GM23248 (cell line): ENCODE results near the gene SYT1. TPM values are rescaled to one million over a fixed set of nuclear protein-coding genes. Genes with fewer than 3 reads are reported as not detected.
A peak's percentile ranks its signal among the peaks of the same experiment; 100 is the strongest.

Experiments used
- DNase-seq: peaks from one replicate; pipeline ENCODE4 v3.0.0-alpha.2; 2015
- H2AFZ ChIP-seq: fragments of 200-600 bp; sonication (generic); 2 replicates; pipeline ENCODE4 v1.6.1; 2016; ENCODE audit warnings: antibody characterized with exemption
- H3F3A ChIP-seq: fragments of 200-600 bp; sonication (generic); 2 replicates; pipeline ENCODE4 v1.6.1; 2016; ENCODE audit warnings: mild to moderate bottlenecking, antibody characterized with exemption, mixed run types; ENCODE audit not compliant: insufficient read depth
- H3K27ac ChIP-seq: fragments of 200-600 bp; sonication (generic); 2 replicates; pipeline ENCODE4 v1.5.1; 2016; ENCODE audit warnings: mild to moderate bottlenecking
- H3K27me3 ChIP-seq: fragments of 200-600 bp; sonication (generic); replicated peaks from 2 replicates; pipeline ENCODE4 v1.6.1; 2016; ENCODE audit warnings: mild to moderate bottlenecking; ENCODE audit not compliant: insufficient read depth
- H3K36me3 ChIP-seq: fragments of 200-600 bp; sonication (generic); 2 replicates; pipeline ENCODE4 v1.6.1; 2016; ENCODE audit warnings: low read depth, mild to moderate bottlenecking
- H3K4me1 ChIP-seq: fragments of 200-600 bp; sonication (generic); 2 replicates; pipeline ENCODE4 v1.6.1; 2016; ENCODE audit warnings: mild to moderate bottlenecking; ENCODE audit not compliant: insufficient read depth
- H3K4me2 ChIP-seq: fragments of 200-600 bp; sonication (generic); one replicate; pipeline ENCODE4 v1.6.1; 2016; ENCODE audit warnings: mild to moderate bottlenecking; ENCODE audit not compliant: unreplicated experiment
- H3K4me3 ChIP-seq: fragments of 200-600 bp; sonication (generic); 2 replicates; pipeline ENCODE4 v1.5.1; 2016; ENCODE audit warnings: mild to moderate bottlenecking
- H3K79me2 ChIP-seq: fragments of 200-600 bp; sonication (generic); 2 replicates; pipeline ENCODE4 v1.6.1; 2016; ENCODE audit warnings: mild to moderate bottlenecking; ENCODE audit not compliant: insufficient read depth
- H3K9ac ChIP-seq: fragments of 200-600 bp; sonication (generic); 2 replicates; pipeline ENCODE4 v1.6.1; 2016; ENCODE audit warnings: mild to moderate bottlenecking
- H3K9me2 ChIP-seq: fragments of 200-600 bp; sonication (generic); 2 replicates; pipeline ENCODE4 v1.6.1; 2016; ENCODE audit warnings: mixed run types, mild to moderate bottlenecking, moderate library complexity; ENCODE audit not compliant: insufficient read depth
- H3K9me3 ChIP-seq: fragments of 200-600 bp; sonication (generic); one replicate; pipeline ENCODE4 v1.6.1; 2017; ENCODE audit warnings: low read depth
- H4K20me1 ChIP-seq: fragments of 200-600 bp; sonication (generic); 2 replicates; pipeline ENCODE4 v1.6.0; 2016; ENCODE audit not compliant: insufficient read depth
- EZH2 ChIP-seq: fragments of 200-600 bp; sonication (generic); IDR thresholded peaks from 2 replicates; pipeline ENCODE4 v1.6.1; 2018; ENCODE audit warnings: antibody characterized with exemption, mild to moderate bottlenecking; ENCODE audit not compliant: insufficient read depth, poor library complexity, severe bottlenecking
- EZH2phosphoT487 ChIP-seq: fragments of 200-600 bp; sonication (generic); IDR thresholded peaks from 2 replicates; pipeline ENCODE4 v1.6.1; 2018; ENCODE audit warnings: antibody characterized with exemption, moderate library complexity, mild to moderate bottlenecking, low read depth; ENCODE audit not compliant: insufficient read depth
- WGBS, 2 experiments: methylation state at CpG; one replicate each; pipeline ENCODE4 v1.1.6; 2015 to 2017; ENCODE audit warnings: low lambda C conversion rate in 2 of 2, low coverage in 1 of 2; ENCODE audit errors: missing lambda C conversion rate in 2 of 2; 5-methylcytosine and 5-hydroxymethylcytosine counted together
- in situ Hi-C: fragments of 300-500 bp; cut with MboI; formaldehyde crosslinking; loops from 2 replicates; pipeline ENCODE4 v1.15.0; 2020
- polyA plus RNA-seq: library from polyadenylated mRNA; unstranded; fragments of >200 nt; fragmentation: Nextera tagmentation; extraction: Ambion mirVana; gene quantifications from 2 replicates; pipeline ENCODE4 v1.2.1, GENCODE V29; 2016
- total RNA-seq: library from RNA; depleted of rRNA; stranded (reverse); fragments of >200 nt; shearing (Covaris generic); gene quantifications from 2 replicates; pipeline ENCODE4 v1.2.3, GENCODE V29; 2014

SYT1 gene
- total and polyA plus RNA-seq, 2 experiments from 2014 or later: 1.7 to 2.4 TPM

DNA sequence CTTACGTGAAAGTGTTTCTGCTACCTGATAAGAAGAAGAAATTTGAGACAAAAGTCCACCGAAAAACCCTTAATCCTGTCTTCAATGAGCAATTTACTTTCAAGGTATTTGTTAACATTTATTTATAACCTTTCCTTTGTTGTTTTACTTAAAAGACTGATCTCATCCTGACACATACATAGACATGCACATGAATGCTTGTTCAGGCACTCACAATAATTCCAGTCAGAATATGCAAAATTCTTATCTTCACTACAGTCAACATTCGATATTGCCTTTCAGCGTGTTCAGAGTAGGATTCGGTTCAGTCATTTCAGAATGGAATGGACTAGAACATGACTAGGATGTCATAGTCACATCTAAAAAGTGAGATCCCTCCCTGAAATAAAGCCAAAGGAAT is 431.6 kb downstream of the SYT1 start:
- H3K4me1 ChIP-seq: peaks cover 20% of the 10 kb centered on the region
- no peak overlapping the region for H3K27ac ChIP-seq
- H3K79me2 ChIP-seq: no peaks in the 10 kb centered on the region
- in situ Hi-C loops: no loop called here
- no peaks in the 10 kb centered on the region for H3F3A ChIP-seq
- no peak overlapping the region for H3K9ac ChIP-seq
- H3K4me3 ChIP-seq: no peak overlapping the region
- no peak overlapping the region for H2AFZ ChIP-seq
- TF ChIP-seq EZH2 (no peak), EZH2phosphoT487 (no peak)
- no peaks in the 10 kb centered on the region for H3K36me3 ChIP-seq
- peak; percentile 34 for DNase-seq
- no peak overlapping the region for H3K4me2 ChIP-seq
- no peaks in the 10 kb centered on the region for H4K20me1 ChIP-seq
- WGBS, 2 experiments: 65 to 70% methylated on average over 5 of the region's 5 CpGs
- no peaks in the 10 kb centered on the region for H3K27me3 ChIP-seq
- 0 out of 2 replicates have a peak, but pooled peaks cover 2% of the 10 kb centered on the region for H3K9me2 ChIP-seq
- no peaks in the 10 kb centered on the region for H3K9me3 ChIP-seq

DNA sequence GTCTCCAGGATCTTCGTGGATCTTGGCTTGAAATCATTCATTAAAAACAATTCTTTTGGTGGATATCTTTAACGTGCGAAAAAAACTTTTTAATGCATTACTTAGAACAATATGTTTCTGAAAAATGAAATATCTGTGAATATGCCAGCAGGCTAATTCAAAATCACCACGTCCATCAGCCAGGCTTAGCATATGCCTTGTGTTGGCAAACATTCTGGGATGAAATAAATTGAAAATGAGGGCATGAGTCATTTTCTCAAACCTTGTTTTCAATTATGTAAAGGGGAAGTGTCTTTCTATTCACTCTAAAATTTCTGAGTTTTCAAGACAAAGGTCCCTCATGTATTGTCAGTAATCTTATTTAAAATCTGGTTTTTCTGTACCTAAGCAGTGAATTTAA is 432.3 kb downstream of the SYT1 start:
- Histone ChIP-seq H2AFZ (no peak overlapping the region), H4K20me1 (no peaks in the 10 kb centered on the region), H3F3A (no peaks in the 10 kb centered on the region), H3K9me3 (no peaks in the 10 kb centered on the region), H3K4me1 (peaks cover 20% of the 10 kb centered on the region), H3K79me2 (no peaks in the 10 kb centered on the region), H3K9ac (no peak overlapping the region), H3K36me3 (no peaks in the 10 kb centered on the region), H3K4me2 (peak overlapping the region; percentile 50), H3K4me3 (no peak overlapping the region), H3K27ac (no peak overlapping the region), H3K27me3 (no peaks in the 10 kb centered on the region), H3K9me2 (0 out of 2 replicates have a peak, but pooled peaks cover 2% of the 10 kb centered on the region)
- peak; percentile 11 for DNase-seq
- no peak for TF ChIP-seq EZH2phosphoT487
- TF ChIP-seq EZH2: no peak
- in situ Hi-C loops: no loop called here
- 16 to 25% methylated on average over 4 of the region's 4 CpGs for WGBS, 2 experiments

DNA sequence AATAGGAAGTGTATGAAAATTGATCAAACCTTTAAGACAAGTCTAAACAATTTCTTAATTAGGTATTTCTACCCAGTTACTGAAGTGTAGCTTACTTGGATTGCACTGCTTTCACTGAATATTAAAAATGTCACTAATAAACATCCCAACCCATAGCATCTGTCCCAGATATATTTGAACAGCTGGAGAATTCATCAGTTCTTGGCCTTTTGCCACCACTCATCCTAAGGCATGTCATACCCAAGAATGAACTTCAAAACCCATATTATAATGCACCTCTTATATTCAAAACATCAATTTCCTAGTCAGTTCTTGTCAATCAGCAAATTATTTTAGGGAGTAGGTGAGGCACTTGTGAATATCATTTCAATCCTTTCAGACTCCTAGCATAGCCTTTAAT is 433.9 kb downstream of the SYT1 start:
- peaks cover 20% of the 10 kb centered on the region for H3K4me1 ChIP-seq
- H3K4me3 ChIP-seq: no peak overlapping the region
- H3K9ac ChIP-seq: no peak overlapping the region
- H3K79me2 ChIP-seq: no peaks in the 10 kb centered on the region
- TF ChIP-seq EZH2phosphoT487: no peak
- TF ChIP-seq EZH2: no peak
- no peaks in the 10 kb centered on the region for H3F3A ChIP-seq
- no peak overlapping the region for H3K4me2 ChIP-seq
- no peak overlapping the region for H3K27ac ChIP-seq
- H3K27me3 ChIP-seq: no peaks in the 10 kb centered on the region
- in situ Hi-C loops: no loop called here
- no peak for DNase-seq
- peaks cover 2% of the 10 kb centered on the region; the same call in 1 of the 2 replicates for H3K9me2 ChIP-seq
- H3K36me3 ChIP-seq: no peaks in the 10 kb centered on the region
- H3K9me3 ChIP-seq: no peaks in the 10 kb centered on the region
- no peaks in the 10 kb centered on the region for H4K20me1 ChIP-seq
- no peak overlapping the region for H2AFZ ChIP-seq

- DNase-seq: no peak
- H3K4me1 ChIP-seq: peaks cover 20% of the 10 kb centered on the region
- peaks cover 2% of the 10 kb centered on the region; the same call in 1 of the 2 replicates for H3K9me2 ChIP-seq
- H3K27ac ChIP-seq: no peak overlapping the region
- H3K79me2 ChIP-seq: no peaks in the 10 kb centered on the region
- WGBS, 2 experiments: 83 to 88% methylated on average over 5 of the region's 5 CpGs
- H3K9ac ChIP-seq: no peak overlapping the region
- no peaks in the 10 kb centered on the region for H4K20me1 ChIP-seq
- no peak overlapping the region for H3K4me2 ChIP-seq
- H2AFZ ChIP-seq: no peak overlapping the region
- H3K9me3 ChIP-seq: no peaks in the 10 kb centered on the region
- no peak overlapping the region for H3K4me3 ChIP-seq
- in situ Hi-C loops: no loop called here
- no peaks in the 10 kb centered on the region for H3F3A ChIP-seq
- TF ChIP-seq EZH2 (no peak), EZH2phosphoT487 (no peak)
- no peaks in the 10 kb centered on the region for H3K27me3 ChIP-seq
- no peaks in the 10 kb centered on the region for H3K36me3 ChIP-seq
These were observed 435.0 kb downstream of the SYT1 start for GRCh38 chr12:79299447-79300198.

DNA sequence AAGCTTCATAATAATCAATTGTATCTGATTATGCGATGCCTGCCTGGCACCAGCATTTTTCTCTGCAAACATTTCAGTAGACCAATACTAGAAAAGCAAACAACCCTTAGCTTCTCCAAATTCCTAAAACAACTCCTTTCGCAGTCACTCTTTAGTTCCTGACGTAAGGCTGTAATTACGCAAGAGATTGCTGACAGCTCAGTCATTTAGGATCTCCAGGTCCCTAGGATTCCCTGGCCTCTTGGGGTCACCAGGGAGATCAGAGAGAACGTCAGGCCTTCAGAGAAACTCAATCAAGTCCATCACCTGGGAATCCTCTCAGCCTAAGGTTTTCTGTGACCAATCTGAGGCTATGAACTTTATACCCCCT is 435.6 kb downstream of the SYT1 start:
- Histone ChIP-seq H3K27me3 (no peaks in the 10 kb centered on the region), H3K9me2 (peaks cover 2% of the 10 kb centered on the region; the same call in 1 of the 2 replicates), H3K36me3 (no peaks in the 10 kb centered on the region), H3K4me1 (peaks cover 20% of the 10 kb centered on the region), H3F3A (no peaks in the 10 kb centered on the region), H4K20me1 (no peaks in the 10 kb centered on the region), H2AFZ (no peak overlapping the region), H3K4me3 (no peak overlapping the region), H3K4me2 (no peak overlapping the region), H3K27ac (no peak overlapping the region), H3K9me3 (no peaks in the 10 kb centered on the region), H3K79me2 (no peaks in the 10 kb centered on the region), H3K9ac (no peak overlapping the region)
- DNase-seq: peak; percentile 16
- TF ChIP-seq EZH2: no peak
- TF ChIP-seq EZH2phosphoT487: no peak
- 84 to 85% methylated on average over 5 of the region's 5 CpGs for WGBS, 2 experiments
- in situ Hi-C loops: no loop called here
